GM19463 (cell line): ENCODE results near the gene IER3.
"Not testable (repeated sequence)": the region's sequence is repeated elsewhere in the genome, so short reads cannot be mapped to it uniquely, and the experiment has no call there.

Experiments
- ATAC-seq: cut with Tn5 transposase; IDR thresholded peaks from one replicate; pipeline ENCODE4 v1.9.1; 2021; ENCODE audit warnings: mild to moderate bottlenecking, moderate library complexity; ENCODE audit not compliant: unreplicated experiment

Gene IER3

GRCh38 chr6:30725713-30726505, 18.4 kb downstream of the IER3 start:
- no peak for ATAC-seq

DNA sequence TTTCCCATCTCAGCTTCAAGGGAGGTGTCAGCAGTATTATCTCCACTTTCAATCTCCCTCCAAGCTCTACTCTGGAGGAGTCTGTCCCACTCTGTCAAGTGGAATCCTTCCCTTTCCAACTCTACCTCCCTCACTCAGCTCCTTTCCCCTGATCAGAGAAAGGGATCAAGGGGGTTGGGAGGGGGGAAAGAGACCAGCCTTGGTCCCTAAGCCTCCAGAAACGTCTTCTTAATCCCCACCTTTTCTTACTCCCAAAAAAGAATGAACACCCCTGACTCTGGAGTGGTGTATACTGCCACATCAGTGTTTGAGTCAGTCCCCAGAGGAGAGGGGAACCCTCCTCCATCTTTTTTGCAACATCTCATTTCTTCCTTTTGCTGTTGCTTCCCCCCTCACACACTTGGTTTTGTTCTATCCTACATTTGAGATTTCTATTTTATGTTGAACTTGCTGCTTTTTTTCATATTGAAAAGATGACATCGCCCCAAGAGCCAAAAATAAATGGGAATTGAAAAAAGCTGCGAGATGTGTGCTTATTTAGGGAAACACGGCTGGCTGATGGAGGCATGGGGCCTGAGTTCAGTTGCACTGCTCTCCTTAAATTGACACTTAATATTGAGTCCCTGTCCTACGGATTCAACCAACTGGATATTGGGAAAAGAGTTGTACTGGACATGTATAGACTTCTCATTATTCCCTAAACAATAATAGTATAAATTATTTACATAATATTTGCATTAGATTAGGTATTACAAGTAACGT, 19.3 kb downstream of the IER3 start:
- ATAC-seq, result no peak

GRCh38 chr6:30723843-30724741, 20.3 kb downstream of the IER3 start:
- not testable (repeated sequence) for ATAC-seq

DNA sequence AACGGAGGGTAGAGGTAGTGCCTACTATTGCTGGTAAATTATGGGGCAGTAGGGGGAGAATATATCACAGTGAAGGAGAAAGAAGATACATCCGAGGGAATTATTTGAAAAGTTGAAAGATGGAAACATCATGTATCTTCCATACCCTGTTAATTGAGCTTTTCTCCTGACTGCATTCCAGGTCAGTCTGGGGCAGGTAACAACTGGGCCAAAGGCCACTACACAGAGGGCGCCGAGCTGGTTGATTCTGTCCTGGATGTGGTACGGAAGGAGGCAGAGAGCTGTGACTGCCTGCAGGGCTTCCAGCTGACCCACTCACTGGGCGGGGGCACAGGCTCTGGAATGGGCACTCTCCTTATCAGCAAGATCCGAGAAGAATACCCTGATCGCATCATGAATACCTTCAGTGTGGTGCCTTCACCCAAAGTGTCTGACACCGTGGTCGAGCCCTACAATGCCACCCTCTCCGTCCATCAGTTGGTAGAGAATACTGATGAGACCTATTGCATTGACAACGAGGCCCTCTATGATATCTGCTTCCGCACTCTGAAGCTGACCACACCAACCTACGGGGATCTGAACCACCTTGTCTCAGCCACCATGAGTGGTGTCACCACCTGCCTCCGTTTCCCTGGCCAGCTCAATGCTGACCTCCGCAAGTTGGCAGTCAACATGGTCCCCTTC, 21.0 kb downstream of the IER3 start:
- ATAC-seq, result not testable (repeated sequence)

GRCh38 chr6:30722280-30723112, 21.9 kb downstream of the IER3 start:
- ATAC-seq, result no peak

- not testable (repeated sequence) for ATAC-seq
Observed at GRCh38 chr6:30722025-30722279, 22.4 kb downstream of the IER3 start.

DNA sequence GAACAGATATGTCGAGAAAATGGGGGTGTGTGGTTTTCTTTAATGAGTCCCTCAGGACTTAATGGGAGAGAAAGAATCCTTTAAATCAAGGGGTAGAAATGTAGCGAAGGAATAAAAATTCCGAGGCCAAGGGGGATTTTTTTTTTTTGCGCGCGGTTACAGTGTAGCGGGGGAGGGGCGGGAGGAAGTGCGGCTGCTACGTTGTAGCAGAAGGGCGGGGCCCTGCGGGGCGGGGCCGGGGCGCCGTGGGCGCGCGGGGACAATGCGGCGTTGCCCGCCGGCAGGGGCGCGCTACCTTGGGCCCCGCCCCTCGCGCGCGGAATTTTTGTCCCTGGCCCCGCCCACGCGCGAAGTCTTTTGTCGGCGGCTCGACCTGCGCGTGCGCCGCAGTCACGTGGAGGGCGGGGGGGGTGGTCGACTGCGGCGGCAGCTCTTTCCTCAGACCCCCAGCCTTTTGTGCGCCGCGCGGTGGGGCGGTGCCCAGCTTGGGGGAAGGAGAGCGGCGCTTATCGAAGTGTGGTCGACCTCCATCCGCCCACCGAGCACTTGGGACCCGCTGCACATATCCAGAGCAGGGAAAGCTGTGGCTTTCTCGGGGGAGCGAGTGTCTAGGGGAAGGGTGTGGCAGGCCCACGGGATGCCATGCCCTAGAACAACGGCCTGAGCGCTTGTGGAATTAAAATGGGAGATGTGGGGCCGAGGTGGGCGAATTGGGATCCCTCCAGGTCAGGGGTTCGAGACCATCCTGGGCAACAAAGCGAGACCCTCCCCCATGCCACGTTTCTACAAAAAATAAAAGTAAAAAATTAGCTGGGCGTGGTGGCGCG, 22.9 kb downstream of the IER3 start:
- ATAC-seq, result peak; percentile 24

- no peak for ATAC-seq
Observed at GRCh38 chr6:30720738-30721197, 23.6 kb downstream of the IER3 start.

DNA sequence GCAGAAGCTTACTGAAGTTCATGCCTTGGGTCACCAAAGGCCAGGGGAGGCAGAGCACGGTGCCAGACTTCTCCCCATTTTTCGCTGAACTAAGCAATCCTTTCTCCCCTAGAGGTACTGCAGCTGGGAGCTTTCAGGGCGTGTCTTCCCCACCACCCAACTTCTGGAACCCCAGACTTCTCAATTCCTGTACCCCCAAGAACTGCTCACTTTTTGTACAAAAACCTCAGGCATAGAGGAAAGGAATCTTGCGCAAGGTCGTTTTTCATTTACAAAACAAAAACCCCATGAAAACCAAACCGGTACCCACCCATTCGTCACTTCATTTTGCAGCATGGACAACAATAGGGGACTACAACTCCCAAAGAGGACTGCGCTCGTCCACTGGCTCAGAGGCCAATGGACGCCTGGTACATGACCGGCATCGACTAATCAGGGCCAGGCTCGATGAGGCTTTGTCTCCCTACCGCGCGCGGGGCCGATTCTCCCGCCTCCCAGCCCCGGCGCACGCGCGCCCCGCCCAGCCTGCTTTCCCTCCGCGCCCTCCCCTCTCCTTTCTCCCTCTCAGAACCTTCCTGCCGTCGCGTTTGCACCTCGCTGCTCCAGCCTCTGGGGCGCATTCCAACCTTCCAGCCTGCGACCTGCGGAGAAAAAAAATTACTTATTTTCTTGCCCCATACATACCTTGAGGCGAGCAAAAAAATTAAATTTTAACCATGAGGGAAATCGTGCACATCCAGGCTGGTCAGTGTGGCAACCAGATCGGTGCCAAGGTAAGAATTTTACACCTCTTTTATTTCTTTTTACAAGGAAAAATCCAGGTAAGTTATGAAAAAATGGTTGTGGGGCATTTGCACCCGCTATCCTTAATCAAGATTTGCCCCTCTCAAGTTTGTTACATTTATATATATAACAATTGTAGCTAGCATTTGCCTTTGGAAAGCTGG, 24.3 kb downstream of the IER3 start, which contains the start of gene TUBB:
TSS of gene TUBB (plus strand) at position 562 of the 947 bp plus-strand sequence. CDS start at position 717, 155 bp downstream.
- peak; percentile 42 for ATAC-seq

GRCh38 chr6:30719356-30719755, 25.0 kb downstream of the IER3 start:
- ATAC-seq, result no peak

- ATAC-seq, result not testable (repeated sequence)
Observed at GRCh38 chr6:30717845-30718720, 26.3 kb downstream of the IER3 start.

GRCh38 chr6:30717129-30717844, 27.1 kb downstream of the IER3 start, which contains the start of gene MDC1:
MDC1 (minus strand) TSS chr6:30717281; CDS start chr6:30715175, 2,106 bp downstream.
- peak; percentile 65 for ATAC-seq

DNA sequence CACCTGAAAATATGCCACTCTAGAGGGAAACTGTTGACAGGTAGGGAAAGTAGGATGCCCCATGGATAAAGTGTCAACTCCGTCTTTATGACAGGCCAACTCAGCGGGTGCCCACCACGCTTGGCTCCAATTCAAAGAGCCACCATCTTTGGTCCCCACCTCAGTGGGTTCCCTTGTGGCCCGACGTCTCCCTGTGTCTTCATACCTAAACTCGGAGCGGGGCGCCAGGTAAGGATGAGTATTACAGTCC, 27.5 kb downstream of the IER3 start:
- ATAC-seq, result no peak

DNA sequence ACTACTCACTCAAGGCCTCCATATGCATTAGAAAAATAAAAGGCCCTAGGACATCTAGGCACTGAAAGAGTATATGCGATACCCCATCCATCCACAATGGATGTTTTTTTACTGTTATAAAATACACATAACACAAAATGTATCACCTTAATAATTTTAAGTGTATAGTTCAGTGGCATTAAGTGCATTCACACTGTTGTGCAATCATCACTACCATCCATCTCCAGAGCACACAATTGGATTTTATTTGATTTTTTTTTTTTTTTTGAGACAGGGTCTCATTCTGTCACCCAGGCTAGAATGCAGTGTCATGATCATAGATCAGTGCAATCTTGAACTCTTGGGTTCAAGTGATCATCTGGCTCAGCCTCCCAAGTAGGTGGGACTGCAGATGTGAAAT, 30.1 kb downstream of the IER3 start:
- ATAC-seq, result no peak

DNA sequence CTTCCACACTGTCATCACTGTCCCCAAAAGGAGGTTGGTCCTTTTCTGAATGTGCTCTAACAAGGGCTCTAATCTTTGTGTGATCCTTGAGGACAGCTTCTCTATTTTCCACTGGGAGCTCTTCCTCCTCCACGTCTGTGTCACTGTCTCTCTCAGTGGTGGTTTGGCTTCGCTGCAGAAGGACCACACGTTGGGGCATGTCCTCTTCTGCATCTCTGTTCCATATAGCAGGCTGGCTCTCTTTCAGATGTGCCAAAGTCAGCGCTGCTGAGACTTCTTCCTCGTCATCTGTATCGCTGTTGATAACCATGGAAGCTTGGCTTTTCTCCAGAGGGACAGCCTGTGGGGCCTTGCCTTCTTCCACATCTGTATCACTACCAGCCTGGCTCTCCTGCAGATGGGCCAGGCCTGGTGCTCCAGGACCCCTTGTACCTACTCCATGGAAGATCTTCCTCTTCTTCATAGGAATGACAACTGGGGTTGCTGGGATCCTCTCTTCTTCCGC, 31.9 kb downstream of the IER3 start:
- ATAC-seq, result no peak

DNA sequence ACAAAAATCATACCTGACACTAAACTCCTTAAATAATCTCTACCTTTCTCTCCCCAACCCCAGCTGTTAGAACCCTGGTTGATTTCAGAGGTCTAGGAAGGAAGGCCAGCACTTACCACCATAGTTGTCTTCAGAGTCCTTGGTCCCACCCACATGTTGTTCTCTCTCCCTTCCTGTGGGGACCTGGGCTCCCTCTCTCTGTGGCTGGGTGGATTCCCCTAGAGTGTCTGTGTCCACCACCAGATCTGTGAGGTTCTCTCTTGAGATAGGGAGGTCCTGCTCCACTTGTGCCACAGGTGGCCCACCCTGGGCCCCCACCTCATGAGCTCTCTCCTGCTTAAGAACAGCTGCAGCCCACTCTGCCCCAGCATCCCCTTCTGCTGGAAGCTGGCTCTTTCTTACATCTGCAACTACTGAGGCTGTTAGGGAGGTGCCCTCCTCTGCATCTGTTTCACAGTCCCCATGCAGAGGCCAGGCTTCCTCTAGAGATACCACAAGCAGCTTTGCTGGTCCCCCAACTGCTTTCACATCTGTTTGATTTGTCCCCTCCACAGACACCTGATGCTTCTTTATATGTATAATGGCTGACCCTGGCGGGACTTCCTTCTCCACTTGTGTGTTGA, 32.5 kb downstream of the IER3 start:
- no peak for ATAC-seq
